Fibroblast of lung (primary cell): ENCODE results near the gene EGR4. TPM values are rescaled to one million over a fixed set of nuclear protein-coding genes. Genes with fewer than 3 reads are reported as not detected.

ENCODE experiments used
- DNase-seq, 2 donors: peaks; one replicate each; pipeline versions ENCODE4 v3.0.0 to v3.0.0-alpha.2; 2010; ENCODE audit warnings: low read depth in 2 of 2
- H2AFZ ChIP-seq: 2 replicates; pipeline ENCODE4 v1.5.1; 2012; ENCODE audit warnings: low read length, control low read depth, inconsistent platforms
- H3K27ac ChIP-seq: 2 replicates; pipeline ENCODE4 v1.5.1; 2011; ENCODE audit warnings: low read length, control low read depth; ENCODE audit not compliant: insufficient read depth
- H3K27me3 ChIP-seq: 2 replicates; pipeline ENCODE4 v1.5.1; 2011; ENCODE audit warnings: mild to moderate bottlenecking, low read length; ENCODE audit not compliant: control insufficient read depth, insufficient read depth
- H3K36me3 ChIP-seq: 2 replicates; pipeline ENCODE4 v1.5.1; 2011; ENCODE audit warnings: low read length; ENCODE audit not compliant: control insufficient read depth, insufficient read depth
- H3K4me1 ChIP-seq: 2 replicates; pipeline ENCODE4 v1.5.1; 2011; ENCODE audit warnings: low read length; ENCODE audit not compliant: control insufficient read depth, insufficient read depth; ENCODE audit errors: extremely low read depth
- H3K4me2 ChIP-seq: 2 replicates; pipeline ENCODE4 v1.5.1; 2011; ENCODE audit warnings: low read length, control low read depth; ENCODE audit not compliant: insufficient read depth; ENCODE audit errors: extremely low read depth
- H3K4me3 ChIP-seq, 4 experiments: fragments of 200-600 bp in 1 of 4; sonication (generic) in 1 of 4; replicated peaks in 1 of 4; 2 replicates each; pipeline ENCODE4 v1.5.1; 2011 to 2016; ENCODE audit warnings: low read length in 4 of 4, low read depth in 3 of 4, mild to moderate bottlenecking in 3 of 4, control low read depth in 2 of 4, inconsistent platforms in 1 of 4, mixed read lengths in 1 of 4; ENCODE audit not compliant: insufficient read depth in 1 of 4; ENCODE audit errors: control extremely low read depth in 1 of 4
- H3K79me2 ChIP-seq: 2 replicates; pipeline ENCODE4 v1.5.1; 2012; ENCODE audit warnings: mild to moderate bottlenecking, low read length, inconsistent platforms; ENCODE audit not compliant: control insufficient read depth, insufficient read depth
- H3K9ac ChIP-seq: 2 replicates; pipeline ENCODE4 v1.5.1; 2011; ENCODE audit warnings: mild to moderate bottlenecking, low read length, control low read depth; ENCODE audit not compliant: insufficient read depth
- H3K9me3 ChIP-seq: 2 replicates; pipeline ENCODE4 v1.5.1; 2012; ENCODE audit warnings: low read depth, low read length; ENCODE audit not compliant: control insufficient read depth, insufficient read depth
- H4K20me1 ChIP-seq: 2 replicates; pipeline ENCODE4 v1.5.1; 2011; ENCODE audit warnings: low read length; ENCODE audit not compliant: control insufficient read depth, insufficient read depth; ENCODE audit errors: extremely low read depth
- CTCF ChIP-seq, 2 donors: IDR thresholded peaks in 1 of 2; conservative IDR thresholded peaks in 1 of 2; 1 replicate in 1 of 2; 2 replicates in 1 of 2; pipeline ENCODE4 v1.5.1; 2011 to 2012; ENCODE audit warnings: low read length in 2 of 2, control low read depth in 1 of 2, inconsistent platforms in 1 of 2, low read depth in 1 of 2, mild to moderate bottlenecking in 1 of 2
- EZH2 ChIP-seq: IDR thresholded peaks from 2 replicates; pipeline ENCODE4 v1.5.1; 2012; ENCODE audit warnings: low read length, control low read depth, mild to moderate bottlenecking; ENCODE audit errors: missing control alignments
- polyA plus RNA-seq, 2 donors: library from polyadenylated mRNA; depleted of rRNA in 1 of 2; stranded (reverse) in 1 of 2; unstranded in 1 of 2; fragments of >200 nt; gene quantifications; 2 replicates each; pipeline ENCODE4 v1.2.1, GENCODE V29; 2011 to 2012; ENCODE audit warnings: missing spikeins in 1 of 2
- total RNA-seq: library from RNA; depleted of rRNA; stranded (reverse); fragments of >200 nt; gene quantifications from 2 replicates; pipeline ENCODE4 v1.2.1, GENCODE V29; 2014

EGR4 gene
- total and polyA plus RNA-seq, 2 donors (not counting 1 experiment from before 2014, with no cell fraction given), result not detected

GRCh38 chr2:73300926-73301325 lies 7.6 kb upstream of the EGR4 start:
- Histone ChIP-seq H3K27ac (no peak overlapping the region), H3K9ac (no peak overlapping the region)

GRCh38 chr2:73297586-73297985 lies 4.2 kb upstream of the EGR4 start:
- H3K9ac ChIP-seq, result no peak overlapping the region

More at GRCh38 chr2:73300926-73301325, 7.6 kb upstream of the EGR4 start:
- no peak for DNase-seq
- no peaks in the 10 kb centered on the region for H3K4me1 ChIP-seq
- TF ChIP-seq EZH2, result no peak
- no peak for TF ChIP-seq CTCF (conservative IDR thresholded peaks at IDR 0.05 in 1 of 2, IDR thresholded peaks at IDR 0.05 in 1 of 2; ENCODE audit: low read depth in 1 of 2, low read length in 2 of 2)
- H4K20me1 ChIP-seq, result no peaks in the 10 kb centered on the region
- H3K79me2 ChIP-seq, result no peaks in the 10 kb centered on the region
- H3K9me3 ChIP-seq, result no peaks in the 10 kb centered on the region
- no peak overlapping the region for H3K4me3 ChIP-seq
- no peak overlapping the region for H3K4me2 ChIP-seq
- H3K36me3 ChIP-seq, result no peaks in the 10 kb centered on the region
- peaks cover 13% of the 10 kb centered on the region for H3K27me3 ChIP-seq
- H2AFZ ChIP-seq, result no peak overlapping the region

GRCh38 chr2:73297151-73297559 lies 3.8 kb upstream of the EGR4 start:
- H3K36me3 ChIP-seq, result no peaks in the 10 kb centered on the region
- H3K79me2 ChIP-seq, result no peaks in the 10 kb centered on the region
- no peak overlapping the region for H2AFZ ChIP-seq
- H3K4me3 ChIP-seq, result no peak overlapping the region
- H3K4me2 ChIP-seq, result no peak overlapping the region
- no peak for DNase-seq
- H3K9me3 ChIP-seq, result no peaks in the 10 kb centered on the region
- no peak overlapping the region for H3K27ac ChIP-seq
- no peaks in the 10 kb centered on the region for H3K4me1 ChIP-seq
- TF ChIP-seq EZH2 (no peak), CTCF (conservative IDR thresholded peaks at IDR 0.05 in 1 of 2, IDR thresholded peaks at IDR 0.05 in 1 of 2; ENCODE audit: low read depth in 1 of 2, low read length in 2 of 2) (no peak)
- no peak overlapping the region for H3K9ac ChIP-seq
- H4K20me1 ChIP-seq, result no peaks in the 10 kb centered on the region
- peaks cover 40% of the 10 kb centered on the region for H3K27me3 ChIP-seq

More at GRCh38 chr2:73297586-73297985, 4.2 kb upstream of the EGR4 start:
- Histone ChIP-seq H3K9me3 (no peaks in the 10 kb centered on the region), H3K27me3 (peaks cover 36% of the 10 kb centered on the region), H3K36me3 (no peaks in the 10 kb centered on the region), H3K79me2 (no peaks in the 10 kb centered on the region), H3K4me3 (no peak overlapping the region), H3K27ac (no peak overlapping the region), H2AFZ (no peak overlapping the region), H3K4me2 (no peak overlapping the region), H4K20me1 (no peaks in the 10 kb centered on the region), H3K4me1 (no peaks in the 10 kb centered on the region)
- no peak for TF ChIP-seq EZH2
- TF ChIP-seq CTCF (conservative IDR thresholded peaks at IDR 0.05 in 1 of 2, IDR thresholded peaks at IDR 0.05 in 1 of 2; ENCODE audit: low read depth in 1 of 2, low read length in 2 of 2), result no peak
- DNase-seq, result no peak
